IMR-90 (cell line): Measurements from ENCODE around the gene INSYN1. TPM values are rescaled to one million over a fixed set of nuclear protein-coding genes. Genes with fewer than 3 reads are reported as not detected.
A peak's percentile ranks its signal among the peaks of the same experiment; 100 is the strongest.

Experiments
- ATAC-seq: fragments of 200-7000 bp; cut with Tn5 transposase; 2 replicates; pipeline ENCODE4 v1.9.1; 2020; ENCODE audit warnings: low read depth, mild to moderate bottlenecking, moderate library complexity
- BruUV-seq: library from RNA; stranded (reverse); fragments of 400-500 nt; replicated peaks from 2 replicates; lab custom pipeline; 2021; lab: Mats Ljungman, UMichigan
- CTCF ChIA-PET: fragments of 300-600 bp; formaldehyde crosslinking; extraction: SDS; loops from one replicate; lab custom pipeline; 2021; ENCODE audit warnings: antibody characterized with exemption; lab: Yijun Ruan, JAX
- POLR2A ChIA-PET: fragments of 300-600 bp; sonication (Branson Sonifier 250); formaldehyde crosslinking; loops from one replicate; lab custom pipeline; 2022; ENCODE audit warnings: antibody characterized with exemption; ENCODE audit not compliant: unreplicated experiment; lab: Charles Lee
- DNase-seq: peaks from one replicate; pipeline ENCODE4 v3.0.0; 2013
- H2AFZ ChIP-seq: replicated peaks from 2 replicates; pipeline ENCODE3; 2013; ENCODE audit warnings: low read length, mild to moderate bottlenecking; ENCODE audit not compliant: poor library complexity
- H2AK5ac ChIP-seq: 2 replicates; pipeline ENCODE4 v1.6.1; 2013; ENCODE audit warnings: low read depth, low read length, inconsistent platforms
- H2AK9ac ChIP-seq: replicated peaks from 2 replicates; pipeline ENCODE3; 2013; ENCODE audit warnings: mild to moderate bottlenecking, low read depth, low read length, moderate library complexity; ENCODE audit not compliant: poor library complexity
- H2BK120ac ChIP-seq: 2 replicates; pipeline ENCODE4 v1.6.1; 2013; ENCODE audit warnings: low read depth, low read length, inconsistent platforms
- H2BK15ac ChIP-seq: 3 replicates; pipeline ENCODE4 v1.6.1; 2013; ENCODE audit warnings: low read depth, low read length, inconsistent platforms
- H2BK20ac ChIP-seq: 2 replicates; pipeline ENCODE4 v1.6.1; 2013; ENCODE audit warnings: low read depth, mild to moderate bottlenecking, inconsistent platforms, low read length, moderate library complexity
- H2BK5ac ChIP-seq: 2 replicates; pipeline ENCODE4 v1.6.1; 2013; ENCODE audit warnings: mild to moderate bottlenecking, low read depth, low read length, inconsistent platforms; ENCODE audit not compliant: poor library complexity, severe bottlenecking
- H3K14ac ChIP-seq: replicated peaks from 2 replicates; pipeline ENCODE4 v1.6.1; 2013; ENCODE audit warnings: low read depth, low read length, inconsistent platforms
- H3K18ac ChIP-seq: 2 replicates; pipeline ENCODE4 v1.6.1; 2013; ENCODE audit warnings: low read depth, low read length, control low read depth
- H3K23ac ChIP-seq: 2 replicates; pipeline ENCODE4 v1.6.1; 2013; ENCODE audit warnings: low read depth, low read length, inconsistent platforms
- H3K27ac ChIP-seq: 2 replicates; pipeline ENCODE4 v1.5.1; 2013; ENCODE audit warnings: mild to moderate bottlenecking, control low read depth, low read length; ENCODE audit not compliant: insufficient read depth
- H3K27me3 ChIP-seq: 2 replicates; pipeline ENCODE4 v1.6.1; 2013; ENCODE audit warnings: low read length; ENCODE audit not compliant: control insufficient read depth, insufficient read depth
- H3K36me3 ChIP-seq: 2 replicates; pipeline ENCODE4 v1.6.1; 2013; ENCODE audit warnings: low read length, mixed read lengths; ENCODE audit not compliant: control insufficient read depth, insufficient read depth
- H3K4ac ChIP-seq: 2 replicates; pipeline ENCODE4 v1.6.1; 2013; ENCODE audit warnings: low read depth, low read length, inconsistent platforms
- H3K4me1 ChIP-seq: 2 replicates; pipeline ENCODE4 v1.6.1; 2013; ENCODE audit warnings: low read length, mixed read lengths; ENCODE audit not compliant: control insufficient read depth, insufficient read depth
- H3K4me2 ChIP-seq: 2 replicates; pipeline ENCODE4 v1.6.1; 2013; ENCODE audit warnings: low read depth, mild to moderate bottlenecking, control low read depth, low read length, moderate library complexity
- H3K4me3 ChIP-seq: 2 replicates; pipeline ENCODE4 v1.5.1; 2013; ENCODE audit warnings: low read depth, mild to moderate bottlenecking, control low read depth, low read length, moderate library complexity; ENCODE audit not compliant: insufficient read depth
- H3K56ac ChIP-seq: 2 replicates; pipeline ENCODE4 v1.6.1; 2013; ENCODE audit warnings: low read length, inconsistent platforms; ENCODE audit not compliant: insufficient read depth; ENCODE audit errors: extremely low read depth
- H3K79me1 ChIP-seq, 2 experiments: 2 replicates each; pipeline ENCODE4 v1.6.1; 2013; ENCODE audit warnings: low read length in 2 of 2, inconsistent platforms in 1 of 2, low read depth in 1 of 2
- H3K9ac ChIP-seq: 2 replicates; pipeline ENCODE4 v1.6.1; 2013; ENCODE audit warnings: low read depth, low read length, control low read depth
- H3K9me1 ChIP-seq: 2 replicates; pipeline ENCODE4 v1.6.1; 2013; ENCODE audit warnings: low read length, inconsistent platforms; ENCODE audit not compliant: insufficient read depth
- H3K9me3 ChIP-seq: 2 replicates; pipeline ENCODE4 v1.6.1; 2013; ENCODE audit warnings: low read length; ENCODE audit not compliant: control insufficient read depth, insufficient read depth
- H4K20me1 ChIP-seq: 2 replicates; pipeline ENCODE4 v1.6.1; 2013; ENCODE audit warnings: low read length, inconsistent platforms; ENCODE audit not compliant: insufficient read depth
- H4K5ac ChIP-seq: 2 replicates; pipeline ENCODE4 v1.6.1; 2013; ENCODE audit warnings: mild to moderate bottlenecking, low read depth, low read length, control low read depth
- H4K8ac ChIP-seq, 2 experiments: 2 replicates each; pipeline ENCODE4 v1.6.1; 2013; ENCODE audit warnings: low read depth in 2 of 2, low read length in 2 of 2, control low read depth in 1 of 2, inconsistent platforms in 1 of 2
- H4K91ac ChIP-seq: 2 replicates; pipeline ENCODE4 v1.6.1; 2013; ENCODE audit warnings: low read depth, low read length, inconsistent platforms; ENCODE audit not compliant: insufficient read depth
- CHD1 ChIP-seq: IDR thresholded peaks from 2 replicates; pipeline ENCODE4 v1.6.1; 2012; ENCODE audit warnings: low read depth, low read length, improper control_type of control experiment
- WGBS, 2 experiments: methylation state at CpG; one replicate each; pipeline versions ENCODE4 v1.1.5 to v1.1.7; 2013; ENCODE audit warnings: missing lambda C conversion rate in 2 of 2; ENCODE audit not compliant: insufficient read length in 1 of 2; ENCODE audit errors: extremely low coverage in 2 of 2; 5-methylcytosine and 5-hydroxymethylcytosine counted together
- dilution Hi-C: fragments of 300-500 bp; cut with HindIII; formaldehyde crosslinking; loops from one replicate; pipeline ENCODE4 v1.14.3; 2018; ENCODE audit warnings: low sequenced_read_pairs; ENCODE audit not compliant: unreplicated experiment
- in situ Hi-C: fragments of 300-500 bp; cut with MboI; formaldehyde crosslinking; loops from 3 replicates; pipeline ENCODE4 v1.14.3; 2019; ENCODE audit warnings: low sequenced_read_pairs, inconsistent platforms, mixed read lengths
- intact Hi-C: fragments of 100-400 bp; cut with micrococcal nuclease; formaldehyde crosslinking; loops from 2 replicates; pipeline ENCODE4 v1.10.0; 2022
- polyA plus RNA-seq, 3 experiments: library from polyadenylated mRNA; depleted of rRNA; stranded (reverse); fragments of >200 nt; gene quantifications; 2 replicates each; pipeline ENCODE4 v1.2.3, GENCODE V29; 2012; ENCODE audit warnings: low replicate concordance in 1 of 3
- total RNA-seq: library from RNA; depleted of rRNA; stranded (reverse); fragments of >200 nt; gene quantifications from 2 replicates; pipeline ENCODE4 v1.2.3, GENCODE V29; 2012

Gene INSYN1
- total and polyA plus RNA-seq, 2 of the 4 experiments (the other 2 are of a cell fraction) = 0.18 to 0.34 TPM

GRCh38 chr15:73782344-73782959, 29.3 kb upstream of the INSYN1 start:
- Histone ChIP-seq H2BK15ac (no peak overlapping the region), H3K14ac (no peak overlapping the region), H2BK120ac (no peak overlapping the region), H2AK9ac (no peak overlapping the region), H2AFZ (peak overlapping the region; percentile 11), H2AK5ac (no peak overlapping the region), H3K36me3 (no peaks in the 10 kb centered on the region), H4K5ac (no peak overlapping the region), H3K27me3 (peaks cover 53% of the 10 kb centered on the region), H3K4ac (no peak overlapping the region), H3K4me1 (no peaks in the 10 kb centered on the region), H3K56ac (no peak overlapping the region), H4K8ac (no peak overlapping the region), H3K27ac (no peak overlapping the region), H2BK20ac (no peak overlapping the region), H3K4me3 (no peak overlapping the region), H3K79me1 (no peaks in the 10 kb centered on the region), H3K9ac (no peak overlapping the region), H2BK5ac (no peak overlapping the region), H3K9me3 (no peaks in the 10 kb centered on the region), H3K18ac (no peak overlapping the region), H3K23ac (no peak overlapping the region), H3K4me2 (no peak overlapping the region), H4K91ac (no peak overlapping the region), H4K20me1 (no peaks in the 10 kb centered on the region; the same call in 1 of the 2 replicates), H3K9me1 (no peaks in the 10 kb centered on the region)
- in situ Hi-C loops = no loop called here
- no TSS peak for BruUV-seq
- CTCF ChIA-PET = interaction anchor here (0.8 kb wide), 1 partner anchor 18 kb away, joined by 3 read pairs; no protein-coding TSS in a partner anchor
- DNase-seq (no peak), ATAC-seq (no peak)
- dilution Hi-C loops = no loop called here
- POLR2A ChIA-PET = no interaction called here
- no CpG with 5 or more reads among the region's 3 CpGs for WGBS, 2 experiments
- TF ChIP-seq CHD1 = no peak
- intact Hi-C loops = no loop called here
